ENCODE measurements around the gene PIH1D1. TPM values are rescaled to one million over a fixed set of nuclear protein-coding genes. Genes with fewer than 3 reads are reported as not detected.

PIH1D1 gene
- total RNA-seq, 4 donors from 2014 or later = 79.6 to 144 (median 118) TPM

- WGBS, 2 donors = 83 to 91% methylated on average over 6 of the region's 6 CpGs
- intact Hi-C loops (cut with DNase I; ENCODE audit: low total_unique reads) = no loop called here
- no peak for TF ChIP-seq CTCF (IDR thresholded peaks at IDR 0.05)
- TF ChIP-seq POLR2A (IDR thresholded peaks at IDR 0.05) = no peak
Measured at GRCh38 chr19:49398931-49399330, 52.7 kb downstream of the PIH1D1 start.

GRCh38 chr19:49398001-49398615 lies 53.5 kb downstream of the PIH1D1 start:
- intact Hi-C loops (cut with DNase I; ENCODE audit: low total_unique reads) = no loop called here
- WGBS, 2 donors = 53 to 70% methylated on average over 8 to 11 of the region's 11 CpGs

More at GRCh38 chr19:49398931-49399330, 52.7 kb downstream of the PIH1D1 start:
- no peak for DNase-seq (ENCODE audit: low spot score in 2 of 2)
- no peak overlapping the region for H3K4me3 ChIP-seq (ENCODE audit: low read depth, poor library complexity, severe bottlenecking)

GRCh38 chr19:49396738-49397505 lies 54.7 kb downstream of the PIH1D1 start:
- no peak for DNase-seq (ENCODE audit: low spot score in 2 of 2)
- intact Hi-C loops (cut with DNase I; ENCODE audit: low total_unique reads) = no loop called here
- TF ChIP-seq POLR2A (IDR thresholded peaks at IDR 0.05) (no peak), CTCF (IDR thresholded peaks at IDR 0.05) (no peak)
- 83 to 89% methylated on average over 8 of the region's 8 CpGs for WGBS, 2 donors
- H3K4me3 ChIP-seq (ENCODE audit: low read depth, poor library complexity, severe bottlenecking) = no peak overlapping the region

More at GRCh38 chr19:49398001-49398615, 53.5 kb downstream of the PIH1D1 start:
- H3K4me3 ChIP-seq (ENCODE audit: low read depth, poor library complexity, severe bottlenecking) = no peak overlapping the region
- no peak for TF ChIP-seq CTCF (IDR thresholded peaks at IDR 0.05)
- TF ChIP-seq POLR2A (IDR thresholded peaks at IDR 0.05) = no peak
- no peak for DNase-seq (ENCODE audit: low spot score in 2 of 2)

MicroRNA genes within 50 kb of the gene (microRNA counts, 767-probe panel; counts per million panel counts)
- 14,644 to 16,438 counts per million in 2 donors for microRNA hsa-miR-150-5p

Small RNAs within 50 kb of the gene (microRNA-seq; reads per million reads assigned to microRNA genes)
- 732 to 899 reads per million in 2 donors for gene MIR150 (ENCODE audit: borderline number of aligned reads in 1 of 2, borderline replicate concordance in 2 of 2)

Other genes with a start within 250 kb of the PIH1D1 start
- 1 to 10 TPM in 1 of 4 donors, under 1 TPM in 2, not detected in 1; 0.55 to 1.2 (median 0.95) TPM for gene SLC6A16, start 126.6 kb downstream of the PIH1D1 start, total RNA-seq
- gene CD37, start 116.4 kb downstream of the PIH1D1 start, total RNA-seq = 1 to 10 TPM; 2.6 to 8.5 (median 5.9) TPM
- 10 to 100 TPM in 2 of 4 donors, 1 to 10 TPM in 2; 1.3 to 17.6 (median 9.8) TPM for gene TEAD2, start 89.4 kb downstream of the PIH1D1 start, total RNA-seq
- 1 to 10 TPM in 1 of 4 donors, not detected in 3; 3.0 TPM for gene DKKL1, start 87.9 kb downstream of the PIH1D1 start, total RNA-seq
- not detected for gene KASH5, start 63.6 kb downstream of the PIH1D1 start, total RNA-seq
- not detected for gene PTH2, start 28.4 kb downstream of the PIH1D1 start, total RNA-seq
- not detected for gene GFY, start 26.4 kb downstream of the PIH1D1 start, total RNA-seq
- gene SLC17A7, start 10.3 kb downstream of the PIH1D1 start, total RNA-seq = 1 to 10 TPM in 2 of 4 donors, under 1 TPM in 2; 0.38 to 1.4 (median 0.97) TPM
- gene ALDH16A1, start 1.4 kb upstream of the PIH1D1 start, total RNA-seq = 10 to 100 TPM; 26.6 to 47.2 (median 42.6) TPM
- gene FLT3LG, start 22.4 kb upstream of the PIH1D1 start, total RNA-seq = 1 to 10 TPM; 2.8 to 6.0 (median 4.4) TPM
- gene RPL13A, start 35.8 kb upstream of the PIH1D1 start, total RNA-seq = 1,000 to 10,000 TPM; 3,727 to 4,286 (median 3,958) TPM
- gene RPS11, start 44.6 kb upstream of the PIH1D1 start, total RNA-seq = 1,000 to 10,000 TPM; 4,267 to 5,958 (median 4,793) TPM
- gene FCGRT, start 60.8 kb upstream of the PIH1D1 start, total RNA-seq = 100 to 1,000 TPM; 130 to 198 (median 146) TPM
- 10 to 100 TPM in 2 of 4 donors, 1 to 10 TPM in 2; 8.8 to 15.3 (median 10.9) TPM for gene RCN3, start 76.2 kb upstream of the PIH1D1 start, total RNA-seq
- 10 to 100 TPM; 62.0 to 84.8 (median 66.8) TPM for gene NOSIP, start 128.7 kb upstream of the PIH1D1 start, total RNA-seq
- gene PRRG2, start 129.5 kb upstream of the PIH1D1 start, total RNA-seq = 10 to 100 TPM; 13.9 to 31.2 (median 18.6) TPM
- 10 to 100 TPM; 19.6 to 53.1 (median 24.5) TPM for gene PRR12, start 139.4 kb upstream of the PIH1D1 start, total RNA-seq
- gene RRAS, start 188.3 kb upstream of the PIH1D1 start, total RNA-seq = 10 to 100 TPM; 14.0 to 20.2 (median 18.8) TPM
- gene SCAF1, start 190.4 kb upstream of the PIH1D1 start, total RNA-seq = 10 to 100 TPM; 28.6 to 54.3 (median 33.7) TPM
- 100 to 1,000 TPM in 1 of 4 donors, 10 to 100 TPM in 3; 38.7 to 102 (median 74.9) TPM for gene IRF3, start 214.0 kb upstream of the PIH1D1 start, total RNA-seq
- 1 to 10 TPM; 6.1 to 9.2 (median 6.6) TPM for gene BCL2L12, start 214.1 kb upstream of the PIH1D1 start, total RNA-seq
- 100 to 1,000 TPM; 102 to 117 (median 108) TPM for gene PRMT1, start 225.5 kb upstream of the PIH1D1 start, total RNA-seq
- gene ADM5, start 237.8 kb upstream of the PIH1D1 start, total RNA-seq = 1 to 10 TPM in 3 of 4 donors, under 1 TPM in 1; 0.49 to 3.7 (median 3.5) TPM
- 1 to 10 TPM in 3 of 4 donors, under 1 TPM in 1; 0.97 to 3.3 (median 1.8) TPM for gene CPT1C, start 239.3 kb upstream of the PIH1D1 start, total RNA-seq